Suppressor macrophage treated with lipopolysaccharide for 1 hour (primary cell): ENCODE results near the gene HOXA6.

Experiments
- DNase-seq, 3 donors: peaks; one replicate each; pipeline ENCODE4 v3.0.0-alpha.2; 2020 to 2022

The HOXA6 gene

DNA sequence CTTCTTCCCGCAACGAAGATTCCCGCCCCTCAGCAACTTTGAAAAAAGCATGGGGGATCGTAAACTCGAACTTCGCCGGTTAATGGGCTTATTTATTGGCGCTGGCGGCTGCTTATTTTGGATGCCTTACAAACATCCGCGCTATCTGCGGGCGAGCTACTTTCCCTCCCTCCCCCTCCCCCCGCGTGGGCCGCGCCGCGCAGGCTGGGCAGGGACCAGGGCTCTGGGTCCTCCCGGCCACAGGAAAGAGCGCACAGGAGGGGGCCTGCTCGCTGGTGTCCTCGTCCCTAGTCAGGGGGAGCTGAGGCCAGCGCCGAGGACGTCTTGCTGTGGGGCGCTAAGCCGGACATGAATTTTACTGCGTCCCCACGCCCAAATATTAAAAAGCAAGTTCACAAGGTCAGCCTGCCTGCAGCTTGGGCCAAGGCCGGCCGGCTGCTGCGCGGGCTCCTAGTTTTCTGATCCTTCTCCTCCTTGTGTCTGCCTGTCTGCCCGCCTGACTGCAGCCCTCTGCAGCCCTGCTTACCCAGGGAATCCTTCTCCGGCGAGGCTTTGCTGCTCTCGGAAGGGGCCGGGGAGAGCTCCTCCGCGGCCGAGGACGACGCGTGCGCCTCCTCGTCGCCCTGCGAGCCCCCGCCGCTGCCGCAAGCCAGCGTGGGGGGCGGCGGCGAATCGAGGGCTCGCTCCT lies 25.4 kb upstream of the HOXA6 start:
- peak in 1 of 3 donors; percentile 30 for DNase-seq

DNA sequence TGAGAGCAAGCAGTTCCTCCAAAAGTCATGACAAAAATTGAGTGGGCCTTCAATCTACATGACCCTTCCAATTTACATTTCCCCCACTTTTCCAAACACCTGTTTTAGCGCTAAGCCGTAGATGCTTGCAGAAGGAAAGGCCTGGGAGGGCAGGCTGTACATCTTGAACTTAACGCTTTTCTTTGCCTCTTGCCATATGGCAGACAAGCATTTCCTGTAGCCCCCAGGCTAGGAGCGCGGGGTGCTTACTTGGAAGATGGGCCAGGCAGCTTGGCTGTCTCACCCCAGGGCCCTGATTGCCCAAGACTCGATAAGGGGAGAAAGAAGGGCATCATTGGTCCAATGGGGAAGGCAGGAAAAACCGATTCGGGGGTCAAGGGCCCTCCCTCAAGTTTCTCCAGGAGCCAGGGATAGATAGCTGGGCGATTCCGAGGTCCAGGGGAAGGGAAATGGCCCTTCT lies 24.8 kb upstream of the HOXA6 start:
- no peak for DNase-seq

DNA sequence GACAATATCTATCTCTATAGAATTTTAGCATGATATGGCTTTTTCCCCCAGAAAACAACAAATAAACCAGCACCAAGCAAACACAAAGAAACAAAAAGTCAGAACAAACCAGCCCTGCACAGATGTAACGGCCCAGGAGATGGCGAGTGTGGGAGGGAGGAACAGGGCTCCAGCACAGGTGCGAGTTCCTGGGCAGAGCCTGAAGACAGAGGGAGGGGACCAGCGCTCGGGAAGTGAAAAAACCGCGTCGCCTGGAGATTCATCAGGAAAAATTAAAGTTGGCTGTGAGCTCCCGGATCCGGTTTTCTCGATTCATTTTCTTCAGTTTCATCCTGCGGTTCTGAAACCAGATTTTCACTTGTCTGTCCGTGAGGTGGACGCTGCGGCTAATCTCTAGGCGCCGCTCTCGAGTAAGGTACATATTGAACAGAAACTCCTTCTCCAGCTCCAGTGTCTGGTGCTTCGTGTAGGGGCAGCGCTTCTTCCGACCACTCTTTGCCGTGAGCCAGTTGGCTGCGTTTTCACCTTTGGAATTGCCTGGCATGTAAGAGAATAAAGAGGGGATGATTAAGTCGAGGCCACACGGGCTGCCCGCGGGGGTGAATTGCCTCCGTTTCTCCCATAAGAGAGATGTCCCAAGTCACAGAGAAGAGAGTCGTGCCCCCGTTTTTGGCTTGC lies 24.2 kb upstream of the HOXA6 start:
- DNase-seq: peak in 1 of 3 donors; percentile 27

DNA sequence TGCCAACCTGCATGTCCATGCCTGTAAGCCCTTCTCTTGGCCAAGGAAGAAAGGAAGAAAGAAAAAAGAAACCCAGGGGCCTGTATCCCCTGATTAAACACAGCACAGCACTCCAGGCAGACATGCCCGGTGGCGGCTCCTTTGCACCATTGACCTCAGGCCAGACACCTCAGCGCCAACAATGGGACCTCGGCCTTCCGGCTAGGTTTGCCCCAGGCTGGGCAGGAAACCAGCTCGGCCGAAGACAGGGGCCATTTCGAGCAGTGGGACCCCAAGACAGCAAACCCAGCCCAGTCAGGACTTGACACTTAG lies 23.7 kb upstream of the HOXA6 start:
- no peak for DNase-seq

DNA sequence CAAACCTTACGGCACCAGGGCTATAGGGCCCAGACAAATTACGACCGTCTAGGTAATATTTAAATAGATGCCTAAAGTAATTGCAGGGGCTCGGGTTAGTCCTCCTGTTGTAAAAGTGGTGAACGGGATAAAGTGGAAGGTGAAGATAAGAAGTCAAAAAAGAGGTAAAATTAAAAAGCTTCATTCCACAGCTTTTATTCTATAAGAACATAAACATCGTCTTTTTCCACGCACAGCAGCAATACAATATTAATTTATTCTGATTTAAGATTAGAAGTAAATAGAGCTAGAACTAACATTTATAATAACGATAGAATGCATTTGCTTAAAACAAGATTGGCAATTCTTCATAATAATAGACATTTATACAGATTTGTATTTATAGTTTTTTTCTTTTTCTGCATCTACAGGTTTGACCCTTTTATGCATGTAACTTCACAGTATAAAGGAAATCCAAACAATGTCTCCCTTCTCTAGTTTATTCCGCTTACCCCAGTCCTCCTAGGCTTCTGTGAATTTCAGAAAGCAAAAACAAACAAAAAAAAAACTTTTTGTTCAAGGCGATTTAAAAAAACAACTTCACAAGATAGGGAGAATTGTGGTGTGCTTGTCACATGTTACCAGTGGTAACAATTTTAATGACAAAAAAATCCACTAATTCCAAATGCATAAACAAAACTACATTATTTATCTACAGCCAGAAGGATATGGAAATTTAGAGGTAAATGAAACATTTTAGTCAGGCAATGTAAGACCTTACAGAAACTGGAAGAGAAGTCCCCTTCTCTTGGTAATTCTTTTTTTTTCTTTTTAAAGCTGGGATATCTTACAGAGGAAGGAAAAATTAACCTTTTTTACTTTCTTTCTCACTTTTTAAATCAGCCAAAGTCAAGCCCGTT lies 23.1 kb upstream of the HOXA6 start:
- DNase-seq: no peak

DNA sequence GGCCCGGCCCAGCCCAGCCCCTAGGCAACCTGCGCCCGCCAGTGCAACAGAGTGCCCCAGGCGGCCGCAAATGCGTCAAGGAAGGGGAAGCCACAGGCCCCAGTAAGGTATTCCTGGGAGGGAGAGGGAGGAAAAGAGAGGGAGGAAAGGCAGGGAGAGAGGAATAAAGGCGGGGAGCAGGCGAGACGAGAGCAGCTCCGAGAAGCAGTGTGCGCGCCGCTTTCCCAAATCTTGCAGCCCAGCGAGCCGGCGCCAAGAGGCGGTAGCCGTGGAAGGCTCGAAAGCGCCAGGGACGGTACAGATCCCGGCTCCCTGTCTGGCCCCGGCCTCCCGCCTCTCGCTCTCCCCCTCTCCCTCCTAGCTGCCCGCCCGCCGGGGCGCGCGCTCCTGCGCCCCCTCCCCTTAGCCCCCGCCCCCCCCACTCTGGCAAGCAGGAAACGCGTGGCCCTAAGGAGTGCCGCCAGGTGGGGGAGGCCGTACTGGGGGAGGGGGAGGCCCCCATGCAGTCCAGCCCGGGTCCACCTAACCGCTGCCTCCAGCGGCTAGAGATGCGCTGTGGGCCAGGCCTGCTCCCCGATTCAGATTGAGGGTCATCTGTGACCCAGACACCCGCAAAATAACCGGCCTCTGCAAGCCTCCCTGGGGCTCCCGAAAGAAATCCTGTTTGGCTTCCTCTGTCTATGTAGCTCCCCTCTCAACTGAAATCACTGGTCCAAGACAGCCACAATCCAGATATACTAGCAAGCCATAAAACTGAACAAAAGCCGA lies 22.3 kb upstream of the HOXA6 start:
- DNase-seq: peak in 1 of 3 donors; percentile 49

DNA sequence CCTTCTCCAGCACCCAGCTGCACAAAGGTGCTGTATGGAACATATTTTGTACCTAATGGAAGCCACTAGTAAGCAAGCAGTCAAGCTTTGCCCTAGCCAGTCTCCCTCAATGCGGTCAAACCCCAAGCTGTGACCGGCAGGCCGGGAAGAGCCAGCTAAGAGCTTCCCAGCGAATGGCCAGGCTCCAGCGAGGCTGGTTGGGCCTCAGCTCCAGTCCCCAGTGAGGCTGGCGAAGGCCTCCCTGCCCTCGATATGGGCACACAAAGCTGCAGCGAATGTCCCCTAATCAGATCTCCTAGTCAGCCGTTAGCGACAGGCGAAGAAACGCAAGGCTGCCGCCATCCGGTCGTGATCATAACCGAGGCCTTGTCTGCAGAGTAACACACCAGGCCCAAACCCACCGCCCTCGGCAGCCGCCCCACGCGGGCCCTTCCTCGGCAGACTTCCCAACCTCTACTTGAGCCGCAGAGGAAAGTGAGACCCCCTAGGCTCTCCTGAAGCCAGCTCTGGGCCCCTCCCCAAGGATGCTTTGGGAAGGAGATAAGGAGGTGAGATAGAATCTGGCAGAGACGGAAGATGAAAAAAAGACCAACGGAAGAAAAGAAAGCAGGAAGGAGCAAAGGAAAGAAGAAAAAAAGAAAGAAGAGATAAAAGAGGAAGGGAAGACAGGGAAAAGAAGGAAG lies 20.8 kb upstream of the HOXA6 start:
- peak in 1 of 3 donors; percentile 50 for DNase-seq

DNA sequence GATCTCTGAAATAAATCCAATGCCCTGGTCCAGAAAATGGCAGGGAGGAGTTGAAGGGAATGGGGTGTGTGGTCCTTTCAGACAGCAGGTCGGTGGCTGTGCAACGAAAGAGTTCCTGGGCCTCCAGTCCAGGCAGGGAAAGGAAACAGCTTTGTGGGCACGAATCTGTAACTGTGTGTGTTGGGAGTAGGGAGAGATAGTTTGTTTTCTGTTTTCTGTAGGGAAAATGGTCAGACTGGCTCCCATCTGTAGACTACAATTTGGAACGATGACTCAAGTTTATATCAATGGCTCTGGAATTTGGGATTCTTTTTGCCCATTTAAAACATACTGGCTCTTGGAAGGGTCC lies 20.3 kb upstream of the HOXA6 start:
- peak in 1 of 3 donors; percentile 2 for DNase-seq

DNA sequence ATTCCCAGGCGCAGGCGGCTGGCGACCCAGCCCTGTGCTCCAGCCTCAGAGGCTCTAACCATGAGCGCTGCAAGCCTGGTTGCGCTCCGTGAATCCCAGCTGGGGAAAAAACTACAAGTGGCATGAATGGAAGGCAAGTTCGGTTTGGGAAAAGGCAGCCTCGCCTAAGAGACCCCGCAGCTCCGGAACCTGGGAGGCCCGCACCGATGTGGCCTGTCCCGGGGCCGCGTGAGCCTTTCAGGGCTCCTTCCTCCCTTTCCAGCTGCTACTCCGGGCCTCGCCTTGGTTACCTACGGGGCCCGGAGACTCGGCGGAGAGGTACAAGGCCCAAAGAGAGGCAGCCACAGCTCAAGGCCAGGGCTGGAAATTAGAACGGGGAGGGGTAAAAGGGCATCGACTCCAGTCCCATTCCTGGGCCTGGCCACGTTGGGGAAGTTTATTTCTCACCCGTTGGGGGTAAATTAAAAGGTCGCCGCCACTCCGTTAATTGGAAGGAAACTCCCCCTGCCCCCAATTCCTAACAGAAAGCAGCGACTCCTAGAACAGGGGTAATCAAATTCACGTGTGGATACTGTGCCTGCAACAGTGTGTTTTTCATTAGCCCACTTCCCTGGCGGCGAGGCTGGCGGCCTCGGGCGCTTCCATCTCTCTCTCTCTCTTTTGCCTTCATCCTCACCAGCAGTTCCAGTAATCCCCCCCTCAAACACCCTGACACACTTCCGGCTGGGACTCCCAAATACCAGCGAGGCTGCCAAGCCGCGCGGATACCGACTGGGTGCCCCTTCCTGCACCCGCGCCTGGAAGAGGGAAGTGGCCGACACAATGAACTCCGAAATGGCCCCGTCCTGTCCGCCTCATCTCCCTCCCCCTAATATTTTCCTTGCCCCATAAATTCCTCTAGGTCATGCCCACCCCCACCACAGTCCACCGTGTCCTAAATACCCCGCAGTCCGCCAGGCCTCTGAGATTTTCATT lies 19.2 kb upstream of the HOXA6 start:
- DNase-seq: peak in 1 of 3 donors; percentile 50

DNA sequence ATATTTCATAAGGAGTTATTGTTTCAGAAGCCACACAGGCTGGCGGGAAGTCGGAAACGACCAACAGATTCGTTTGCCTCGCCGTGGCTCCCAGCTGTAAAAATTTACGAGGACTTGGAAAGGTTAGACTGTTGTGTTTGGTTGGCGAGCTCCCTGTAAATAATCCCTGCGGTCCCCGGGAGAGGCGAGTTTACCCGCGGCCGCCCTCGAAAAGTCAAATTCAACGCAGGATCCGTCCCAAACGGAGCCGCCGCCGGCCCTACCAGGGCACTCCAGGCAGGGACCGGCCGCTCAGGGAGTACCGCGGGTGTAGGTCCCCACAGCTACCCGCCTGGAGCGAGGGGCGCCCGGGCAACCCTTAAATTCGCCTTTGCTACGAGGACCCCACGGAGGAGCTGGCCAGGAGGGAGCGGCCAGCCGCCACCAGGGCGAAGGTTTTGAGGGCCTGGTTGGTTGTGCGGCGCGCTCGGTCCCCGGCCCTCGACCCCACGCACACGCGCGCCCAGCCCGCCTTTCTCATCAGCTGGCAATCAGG lies 18.5 kb upstream of the HOXA6 start:
- peak in 1 of 3 donors; percentile 32 for DNase-seq

DNA sequence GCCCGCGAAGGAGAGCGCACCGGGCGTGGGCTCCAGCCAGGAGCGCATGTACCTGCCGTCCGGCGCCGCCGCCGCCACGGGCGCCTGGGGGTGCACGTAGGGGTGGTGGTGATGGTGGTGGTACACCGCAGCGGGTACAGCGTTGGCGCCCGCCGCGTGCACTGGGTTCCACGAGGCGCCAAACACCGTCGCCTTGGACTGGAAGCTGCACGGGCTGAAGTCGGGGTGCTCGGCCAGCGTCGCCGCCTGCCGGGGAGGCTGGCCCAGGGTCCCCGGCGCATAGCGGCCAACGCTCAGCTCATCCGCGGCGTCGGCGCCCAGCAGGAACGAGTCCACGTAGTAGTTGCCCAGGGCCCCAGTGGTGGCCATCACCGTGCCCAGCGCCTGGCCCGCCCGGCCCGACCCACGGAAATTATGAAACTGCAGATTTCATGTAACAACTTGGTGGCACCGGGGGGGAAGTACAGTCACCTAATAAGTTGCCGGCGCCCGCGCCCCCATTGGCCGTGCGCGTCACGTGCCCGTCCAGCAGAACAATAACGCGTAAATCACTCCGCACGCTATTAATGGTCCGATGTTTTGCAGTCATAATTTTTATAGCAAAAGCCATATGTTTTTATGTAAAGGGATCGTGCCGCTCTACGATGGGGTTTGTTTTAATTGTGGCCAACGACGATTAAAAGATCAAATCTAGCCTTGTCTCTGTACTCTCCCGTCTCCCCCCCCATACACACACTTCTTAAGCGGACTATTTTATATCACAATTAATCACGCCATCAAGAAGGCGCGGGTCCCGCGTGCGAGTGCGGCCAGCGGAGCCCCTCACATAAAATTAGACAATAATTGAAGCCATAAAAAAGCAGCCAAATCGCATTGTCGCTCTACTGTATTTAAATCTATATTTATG lies 17.8 kb upstream of the HOXA6 start, which contains the start of gene HOXA9:
HOXA9 (minus strand) TSS at position 449 of the 907 bp plus-strand sequence; CDS start at position 369, 80 bp downstream.
- peak; percentile 88 to 90 (median 89) for DNase-seq

DNA sequence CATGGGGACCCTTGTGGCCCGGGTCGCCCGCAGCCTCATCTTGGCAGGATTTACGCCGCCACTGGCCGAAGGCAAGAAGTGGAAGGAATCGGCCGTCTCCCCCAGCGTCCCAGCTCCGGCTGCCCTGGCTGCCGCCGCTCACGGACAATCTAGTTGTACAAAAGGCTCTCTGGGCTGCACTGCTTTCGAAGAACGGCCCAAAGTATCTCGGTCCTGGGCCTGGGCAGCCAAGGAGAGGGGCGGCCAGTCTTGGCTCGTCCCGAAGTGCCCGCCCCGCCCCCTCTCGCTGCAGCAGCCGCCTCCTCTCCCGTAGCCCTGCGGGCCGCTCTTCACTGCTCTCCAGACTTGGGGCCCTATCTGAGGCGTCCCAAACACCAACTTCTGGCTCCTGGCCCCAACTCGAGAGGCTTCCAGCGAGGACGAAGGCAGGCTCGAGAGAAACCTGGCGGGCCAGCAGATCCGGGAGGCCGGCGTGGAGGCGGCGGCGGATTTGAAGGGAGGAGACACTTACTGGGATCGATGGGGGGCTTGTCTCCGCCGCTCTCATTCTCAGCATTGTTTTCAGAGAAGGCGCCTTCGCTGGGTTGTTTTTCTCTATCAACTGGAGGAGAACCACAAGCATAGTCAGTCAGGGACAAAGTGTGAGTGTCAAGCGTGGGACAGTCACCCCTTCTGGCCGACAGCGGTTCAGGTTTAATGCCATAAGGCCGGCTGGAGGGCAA lies 17.0 kb upstream of the HOXA6 start:
- peak in 2 of 3 donors; percentile 41 to 64 for DNase-seq

DNA sequence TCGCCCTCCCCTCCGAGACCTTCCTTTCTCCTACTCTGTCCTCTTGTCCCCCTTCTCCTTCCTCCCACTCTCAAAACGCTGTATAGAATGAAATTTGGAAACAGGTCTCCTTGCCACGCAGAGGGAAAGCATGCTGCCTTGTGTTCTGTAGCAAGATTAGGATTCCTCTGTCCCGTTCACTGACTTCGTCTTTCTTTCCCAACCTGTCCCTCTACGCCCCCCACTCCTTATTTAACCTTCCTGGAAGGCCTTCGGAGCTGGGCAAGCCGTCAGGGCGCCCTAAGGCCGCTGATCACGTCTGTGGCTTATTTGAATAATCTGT lies 16.4 kb upstream of the HOXA6 start:
- no peak for DNase-seq

DNA sequence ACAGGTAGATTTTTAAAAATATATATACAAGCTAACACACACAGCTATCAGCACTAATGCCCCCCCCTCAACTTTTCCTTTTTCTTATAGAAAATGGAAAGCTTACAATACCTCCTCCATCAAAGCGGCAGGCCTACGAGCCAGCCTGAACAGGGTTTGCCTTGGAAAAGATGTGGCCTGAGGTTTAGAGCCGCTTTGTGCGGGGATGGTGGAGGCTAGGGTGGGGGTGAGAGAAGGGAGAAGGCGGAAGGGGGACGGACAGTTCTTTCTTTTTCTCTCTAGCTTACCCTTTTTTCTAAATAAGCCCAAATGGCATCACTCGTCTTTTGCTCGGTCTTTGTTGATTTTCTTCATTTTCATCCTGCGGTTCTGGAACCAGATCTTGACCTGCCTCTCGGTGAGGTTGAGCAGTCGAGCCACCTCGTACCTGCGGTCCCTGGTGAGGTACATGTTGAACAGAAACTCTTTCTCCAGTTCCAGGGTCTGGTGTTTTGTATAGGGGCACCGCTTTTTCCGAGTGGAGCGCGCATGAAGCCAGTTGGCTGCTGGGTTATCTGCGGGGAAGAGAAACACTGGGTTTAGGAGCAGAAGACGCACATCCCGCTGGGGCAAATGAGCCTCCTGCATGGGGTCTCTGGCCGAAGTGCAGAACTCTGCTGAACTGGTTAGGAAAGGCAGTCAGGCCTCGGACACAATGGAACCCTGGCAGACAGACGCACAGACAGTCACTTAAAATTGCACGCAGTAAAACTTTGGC lies 15.9 kb upstream of the HOXA6 start:
- DNase-seq: peak in 1 of 3 donors; percentile 1

DNA sequence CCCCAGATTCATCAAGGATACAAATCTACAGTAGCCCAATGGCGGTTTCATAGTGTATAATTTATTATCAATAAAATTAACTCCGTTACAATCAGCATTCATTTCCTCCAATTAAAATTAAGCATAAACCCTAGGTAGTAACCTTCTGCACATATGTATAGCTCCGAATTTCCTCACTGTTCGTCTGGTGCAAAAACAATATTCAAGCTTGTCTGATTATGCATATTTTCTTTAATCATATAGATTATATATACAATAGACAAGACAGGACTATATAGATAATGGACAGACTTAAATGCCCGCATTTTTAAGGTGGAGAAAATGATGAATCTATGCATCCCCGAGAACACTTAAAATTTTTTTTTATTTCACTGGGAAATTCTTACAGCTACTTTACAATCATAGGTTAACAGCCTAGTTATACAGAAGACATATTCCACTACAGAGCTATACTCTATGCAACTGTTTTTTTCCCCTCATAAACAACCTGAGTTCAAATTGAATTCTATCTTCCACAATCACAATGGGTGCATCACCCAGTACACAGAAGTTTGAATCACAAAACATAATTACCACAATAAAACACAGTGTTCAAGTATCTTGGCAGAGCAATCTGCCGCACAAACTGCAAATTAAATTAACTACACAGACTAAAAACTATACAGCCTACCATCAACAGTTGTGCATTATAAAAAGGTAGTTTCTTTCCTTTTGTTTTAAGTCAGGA lies 15.2 kb upstream of the HOXA6 start:
- no peak for DNase-seq

DNA sequence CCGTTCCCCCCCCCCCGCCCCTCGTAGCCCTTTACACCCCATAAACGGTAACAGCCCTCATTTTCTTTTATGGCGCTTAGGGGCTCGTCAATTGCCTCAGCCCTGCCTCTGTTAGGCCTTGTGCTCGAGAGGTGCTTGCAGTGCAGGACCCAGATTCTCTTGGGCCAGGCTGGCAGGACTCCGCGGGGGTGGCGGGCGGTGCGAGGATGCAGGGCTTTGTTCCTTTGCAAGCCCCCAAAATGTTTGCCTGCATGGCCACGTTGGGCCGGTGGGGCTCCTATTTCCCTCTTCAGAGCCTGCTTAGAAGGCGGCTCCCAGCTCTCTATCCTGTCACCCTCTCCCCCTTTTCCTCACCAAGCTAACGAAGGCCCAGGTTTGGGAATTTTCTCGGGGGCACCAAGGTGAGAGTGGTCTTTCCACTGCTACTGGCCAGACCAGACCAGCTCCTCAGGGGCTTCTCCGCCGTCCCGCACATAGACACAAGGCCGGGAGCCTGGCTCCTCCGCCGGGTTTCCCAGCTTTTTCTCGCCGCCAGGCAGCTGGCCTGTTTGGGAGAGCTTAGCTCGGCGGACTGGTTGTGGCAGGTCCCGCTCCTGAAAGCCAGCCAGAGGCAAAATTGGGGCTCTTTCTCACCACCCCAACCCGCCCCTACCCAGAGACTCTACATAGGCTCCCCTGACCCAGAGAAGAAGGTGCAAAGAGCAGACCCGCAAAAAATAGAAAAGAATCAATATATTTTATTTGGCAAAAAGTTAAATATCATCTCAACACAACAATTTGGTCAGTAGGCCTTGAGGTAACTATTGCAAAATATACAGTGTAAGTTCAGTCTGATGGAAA lies 14.4 kb upstream of the HOXA6 start:
- DNase-seq: no peak
